GM19240 (cell line): ENCODE results near the gene ANGPTL7.
"Not testable (repeated sequence)": the region's sequence is repeated elsewhere in the genome, so short reads cannot be mapped to it uniquely, and the experiment has no call there.

Experiments
- DNase-seq: peaks from one replicate; pipeline ENCODE4 v3.0.0; 2011; ENCODE audit warnings: low spot score; ENCODE audit not compliant: insufficient read length

The ANGPTL7 gene

GRCh38 chr1:11188858-11189451 is at the start of gene ANGPTL7:
TSS of gene ANGPTL7 (plus strand) at chr1:11189355. CDS start at chr1:11189580, 225 bp downstream.
- DNase-seq, result no peak

GRCh38 chr1:11142618-11143391 is 46.4 kb upstream of the ANGPTL7 start:
- DNase-seq, result no peak

- DNase-seq, result no peak
These were observed 45.8 kb upstream of the ANGPTL7 start for GRCh38 chr1:11143401-11143800.

GRCh38 chr1:11143907-11144306 is 45.2 kb upstream of the ANGPTL7 start:
- no peak for DNase-seq

- no peak for DNase-seq
These were observed 44.4 kb upstream of the ANGPTL7 start for GRCh38 chr1:11144570-11145256.

- DNase-seq, result no peak
These were observed 43.4 kb upstream of the ANGPTL7 start for GRCh38 chr1:11145741-11146140.

- no peak for DNase-seq
These were observed 41.9 kb upstream of the ANGPTL7 start for GRCh38 chr1:11147197-11147770.

- no peak for DNase-seq
These were observed 38.8 kb upstream of the ANGPTL7 start for GRCh38 chr1:11150326-11150725.

- no peak for DNase-seq
These were observed 38.0 kb upstream of the ANGPTL7 start for GRCh38 chr1:11151114-11151513.

GRCh38 chr1:11151826-11152612 is 37.1 kb upstream of the ANGPTL7 start:
- no peak for DNase-seq

GRCh38 chr1:11152755-11153154 is 36.4 kb upstream of the ANGPTL7 start:
- no peak for DNase-seq

- DNase-seq, result no peak
These were observed 36.0 kb upstream of the ANGPTL7 start for GRCh38 chr1:11153184-11153583.

GRCh38 chr1:11156441-11156840 is 32.7 kb upstream of the ANGPTL7 start:
- no peak for DNase-seq

- DNase-seq, result no peak
These were observed 32.2 kb upstream of the ANGPTL7 start for GRCh38 chr1:11156963-11157362.

GRCh38 chr1:11157394-11157793 is 31.8 kb upstream of the ANGPTL7 start:
- no peak for DNase-seq

- DNase-seq, result no peak
These were observed 31.3 kb upstream of the ANGPTL7 start for GRCh38 chr1:11157867-11158266.

GRCh38 chr1:11158291-11158690 is 30.9 kb upstream of the ANGPTL7 start:
- DNase-seq, result no peak

- no peak for DNase-seq
These were observed 30.3 kb upstream of the ANGPTL7 start for GRCh38 chr1:11158720-11159321.

- DNase-seq, result not testable (repeated sequence)
These were observed 26.4 kb upstream of the ANGPTL7 start for GRCh38 chr1:11162752-11163151.

- DNase-seq, result not testable (repeated sequence)
These were observed 22.4 kb upstream of the ANGPTL7 start for GRCh38 chr1:11166744-11167143.

- no peak for DNase-seq
These were observed 20.4 kb upstream of the ANGPTL7 start for GRCh38 chr1:11168731-11169130.
